Hematopoietic multipotent progenitor cell treated with erythropoietin and hydrocortisone succinate and interleukin-3 and kit ligand, for 4 days (in vitro differentiated cells): ENCODE data around the gene OR4A5.
"Not testable (repeated sequence)": the region's sequence is repeated elsewhere in the genome, so short reads cannot be mapped to it uniquely, and the experiment has no call there.

Experiments
- DNase-seq: peaks from one replicate; pipeline ENCODE4 v3.0.0-alpha.2; 2015

Gene OR4A5, protein sequence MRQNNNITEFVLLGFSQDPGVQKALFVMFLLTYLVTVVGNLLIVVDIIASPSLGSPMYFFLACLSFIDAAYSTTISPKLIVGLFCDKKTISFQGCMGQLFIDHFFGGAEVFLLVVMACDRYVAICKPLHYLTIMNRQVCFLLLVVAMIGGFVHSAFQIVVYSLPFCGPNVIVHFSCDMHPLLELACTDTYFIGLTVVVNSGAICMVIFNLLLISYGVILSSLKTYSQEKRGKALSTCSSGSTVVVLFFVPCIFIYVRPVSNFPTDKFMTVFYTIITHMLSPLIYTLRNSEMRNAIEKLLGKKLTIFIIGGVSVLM

DNA sequence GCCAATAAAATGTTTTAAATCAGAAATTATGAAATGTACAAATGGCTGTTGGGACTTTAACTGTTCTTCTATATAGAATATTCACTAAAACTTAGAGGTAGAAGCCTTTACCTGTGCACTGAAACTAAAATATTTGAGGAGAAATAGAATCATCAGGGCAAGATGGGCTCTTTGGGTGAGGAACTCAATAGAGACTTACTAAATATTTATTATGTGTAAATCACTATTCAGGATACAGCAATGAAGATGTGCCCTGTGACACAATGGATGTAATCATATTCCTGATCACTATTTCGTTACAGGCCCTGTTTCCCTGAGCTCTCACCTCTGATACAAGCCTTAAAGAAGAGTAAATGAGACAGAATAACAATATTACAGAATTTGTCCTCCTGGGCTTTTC lies at the start of gene OR4A5:
OR4A5 (plus strand) TSS at position 301 of the 400 bp plus-strand sequence; CDS start at position 354, 53 bp downstream.
- DNase-seq, result not testable (repeated sequence)

DNA sequence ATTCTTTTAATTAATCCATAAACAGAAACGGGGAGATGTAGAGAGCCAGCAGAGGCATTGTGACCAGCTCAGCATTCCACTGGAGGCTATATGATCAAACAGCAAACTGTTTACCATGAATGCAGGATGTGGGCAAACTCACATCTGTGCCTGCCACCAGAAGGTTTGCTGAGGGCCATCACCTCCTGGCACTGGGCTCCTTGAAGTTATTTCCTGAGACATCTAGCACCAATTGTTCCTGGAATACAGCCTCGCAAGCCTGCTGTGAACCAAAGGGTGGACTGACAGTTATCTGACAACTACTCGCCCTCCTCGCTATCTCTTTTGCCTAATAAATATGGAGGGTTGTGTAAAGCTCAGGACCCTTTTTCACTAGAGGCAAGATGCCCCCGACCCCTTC lies 13.5 kb downstream of the OR4A5 start:
- DNase-seq, result not testable (repeated sequence)
